ENCODE measurements around the gene PTGER1. TPM values are rescaled to one million over a fixed set of nuclear protein-coding genes. Genes with fewer than 3 reads are reported as not detected.
A peak's percentile ranks its signal among the peaks of the same experiment; 100 is the strongest.

PTGER1 gene
- total RNA-seq, 3 donors from 2014 or later (not counting 1 experiment from before 2014, with no cell fraction given), result 0.35 to 0.73 TPM; not detected in 1

DNA sequence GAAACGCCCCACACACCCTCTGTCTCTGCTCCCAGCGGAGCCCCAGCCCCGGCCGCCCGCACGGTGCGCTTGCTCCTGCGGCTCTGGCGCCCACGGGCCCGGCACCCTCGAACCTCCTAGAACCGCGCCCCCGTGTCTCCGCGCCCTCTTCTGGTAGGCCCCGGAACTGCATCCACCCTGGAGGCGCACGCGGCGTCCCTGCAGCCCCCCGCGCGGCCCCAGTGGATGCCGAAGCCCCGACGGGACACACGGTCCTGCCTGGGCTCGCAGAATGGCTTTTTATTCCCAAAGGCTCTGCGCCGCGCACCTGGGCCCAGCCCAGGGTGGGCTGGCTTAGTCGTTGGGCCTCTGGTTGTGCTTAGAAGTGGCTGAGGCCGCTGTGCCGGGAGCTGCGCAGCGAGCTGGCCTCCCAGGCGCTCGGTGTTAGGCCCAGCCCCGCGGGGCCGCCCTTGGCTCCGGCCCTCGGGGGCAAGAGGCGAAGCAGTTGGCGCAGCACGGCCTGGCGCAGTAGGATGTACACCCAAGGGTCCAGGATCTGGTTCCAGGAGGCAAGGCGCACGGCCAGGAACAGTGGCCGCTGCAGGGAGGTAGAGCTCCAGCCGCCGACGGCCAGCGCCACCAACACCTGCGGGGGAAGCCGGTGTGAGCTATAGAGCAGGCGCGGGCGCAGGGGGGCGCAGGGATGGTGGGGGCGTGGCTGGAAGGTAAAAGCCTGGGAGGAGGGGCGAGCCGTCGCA lies 2.8 kb downstream of the PTGER1 start:
- H3K27ac Mint-ChIP-seq, result peak overlapping the region; percentile 11 to 99
- intact Hi-C loops (cut with micrococcal nuclease), result loop anchor here (1.0 to 10.0 kb wide), 2 partner anchors 13 to 588 kb away; no protein-coding TSS in a partner anchor
- WGBS (ENCODE audit: insufficient coverage), result 4% methylated on average over 66 of the region's 66 CpGs
- peak overlapping the region; percentile 64 for H3K4me3 Mint-ChIP-seq
- no peaks in the 10 kb centered on the region for H3K9me3 ChIP-seq (ENCODE audit: control insufficient read depth, insufficient read depth, low read length)
- no peak overlapping the region for H3K4me3 ChIP-seq (ENCODE audit: low read length)
- TF ChIP-seq CTCF (IDR thresholded peaks at IDR 0.05), result peak; percentile 99
- H3K27ac ChIP-seq (ENCODE audit: low read length), result no peak overlapping the region
- peaks cover 0 to 11% of the 10 kb centered on the region in 2 donors for H3K27me3 Mint-ChIP-seq (ENCODE audit: low read depth in 2 of 2)
- peak; percentile 28 to 76 (median 48) for ATAC-seq
- peaks cover 31% of the 10 kb centered on the region for H3K36me3 ChIP-seq (ENCODE audit: control insufficient read depth, insufficient read depth, low read length)
- H3K9me3 Mint-ChIP-seq, result no peaks in the 10 kb centered on the region
- no peaks in the 10 kb centered on the region for H3K36me3 Mint-ChIP-seq
- H3K4me1 ChIP-seq (ENCODE audit: control insufficient read depth, insufficient read depth, low read length), result peaks cover 52% of the 10 kb centered on the region
- H3K27me3 ChIP-seq (ENCODE audit: control insufficient read depth, insufficient read depth, low read length), result peaks cover 11% of the 10 kb centered on the region
- H3K4me1 Mint-ChIP-seq, result peaks cover 29 to 51% of the 10 kb centered on the region in 2 donors
- DNase-seq, result peak; percentile 90

- Mint-ChIP-seq H3K27me3 (ENCODE audit: low read depth in 2 of 2) (peaks cover 0 to 11% of the 10 kb centered on the region in 2 donors), H3K36me3 (no peaks in the 10 kb centered on the region), H3K27ac (peak overlapping the region; percentile 11 to 99), H3K9me3 (no peaks in the 10 kb centered on the region), H3K4me1 (peaks cover 25 to 43% of the 10 kb centered on the region in 2 donors), H3K4me3 (no peak overlapping the region)
- TF ChIP-seq CTCF (IDR thresholded peaks at IDR 0.05), result no peak
- intact Hi-C loops (cut with micrococcal nuclease), result loop anchor here (1.0 to 10.0 kb wide), 2 partner anchors 12 to 587 kb away; no protein-coding TSS in a partner anchor
- Histone ChIP-seq H3K27ac (ENCODE audit: low read length) (no peak overlapping the region), H3K9me3 (ENCODE audit: control insufficient read depth, insufficient read depth, low read length) (no peaks in the 10 kb centered on the region), H3K4me1 (ENCODE audit: control insufficient read depth, insufficient read depth, low read length) (peaks cover 44% of the 10 kb centered on the region), H3K27me3 (ENCODE audit: control insufficient read depth, insufficient read depth, low read length) (peaks cover 11% of the 10 kb centered on the region), H3K4me3 (ENCODE audit: low read length) (no peak overlapping the region), H3K36me3 (ENCODE audit: control insufficient read depth, insufficient read depth, low read length) (peaks cover 39% of the 10 kb centered on the region)
- 79% methylated on average over 46 of the region's 46 CpGs for WGBS (ENCODE audit: insufficient coverage)
- ATAC-seq (no peak), DNase-seq (peak in 1 of 2 donors; percentile 23)
Observed at GRCh38 chr19:14471436-14472187, 3.5 kb downstream of the PTGER1 start.

DNA sequence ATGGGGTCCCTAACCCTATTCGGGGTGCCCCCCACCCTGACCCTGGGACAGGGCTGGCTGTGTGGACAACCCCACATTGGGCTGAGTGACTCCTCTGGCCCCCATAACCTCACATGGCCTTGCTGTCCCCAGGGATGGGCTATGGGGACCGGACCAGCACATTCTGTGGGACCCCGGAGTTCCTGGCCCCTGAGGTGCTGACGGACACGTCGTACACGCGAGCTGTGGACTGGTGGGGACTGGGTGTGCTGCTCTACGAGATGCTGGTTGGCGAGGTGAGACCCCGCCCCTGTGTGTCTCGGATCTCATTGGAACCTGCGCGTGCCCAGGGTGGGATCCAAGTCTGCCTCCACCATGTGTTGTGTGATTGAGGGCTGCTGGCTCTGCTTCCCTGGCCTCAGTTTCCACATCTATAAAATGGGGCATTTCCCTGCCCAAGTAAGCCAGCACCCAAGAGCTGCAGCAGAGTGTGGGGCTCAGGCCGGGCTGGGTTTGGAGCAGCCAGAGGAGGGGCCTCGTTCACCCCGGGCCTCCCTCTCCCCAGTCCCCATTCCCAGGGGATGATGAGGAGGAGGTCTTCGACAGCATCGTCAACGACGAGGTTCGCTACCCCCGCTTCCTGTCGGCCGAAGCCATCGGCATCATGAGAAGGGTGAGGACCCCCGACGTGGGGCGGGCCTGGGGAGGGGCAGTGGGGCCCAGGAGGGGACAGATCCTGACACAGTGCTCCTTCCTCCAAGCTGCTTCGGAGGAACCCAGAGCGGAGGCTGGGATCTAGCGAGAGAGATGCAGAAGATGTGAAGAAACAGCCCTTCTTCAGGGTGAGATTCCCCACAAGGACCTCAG lies 4.9 kb downstream of the PTGER1 start:
- no peak for TF ChIP-seq CTCF (IDR thresholded peaks at IDR 0.05)
- Mint-ChIP-seq H3K36me3 (no peaks in the 10 kb centered on the region), H3K27ac (no peak overlapping the region), H3K4me1 (peaks cover 16 to 30% of the 10 kb centered on the region in 2 donors), H3K4me3 (peak overlapping the region; percentile 35), H3K27me3 (ENCODE audit: low read depth in 2 of 2) (peaks cover 0 to 11% of the 10 kb centered on the region in 2 donors), H3K9me3 (no peaks in the 10 kb centered on the region)
- Histone ChIP-seq H3K27me3 (ENCODE audit: control insufficient read depth, insufficient read depth, low read length) (peaks cover 11% of the 10 kb centered on the region), H3K27ac (ENCODE audit: low read length) (no peak overlapping the region), H3K4me3 (ENCODE audit: low read length) (no peak overlapping the region), H3K4me1 (ENCODE audit: control insufficient read depth, insufficient read depth, low read length) (peaks cover 30% of the 10 kb centered on the region), H3K9me3 (ENCODE audit: control insufficient read depth, insufficient read depth, low read length) (no peaks in the 10 kb centered on the region), H3K36me3 (ENCODE audit: control insufficient read depth, insufficient read depth, low read length) (peaks cover 48% of the 10 kb centered on the region)
- no peak for ATAC-seq
- 91% methylated on average over 32 of the region's 32 CpGs for WGBS (ENCODE audit: insufficient coverage)
- no peak for DNase-seq
- intact Hi-C loops (cut with micrococcal nuclease), result loop anchor here (10.0 kb wide), 1 partner anchor 585 kb away; no protein-coding TSS in a partner anchor

Data from natural killer cell (primary cell).